GM12872 (cell line): ENCODE results near the gene AP2M1.

Source experiments
- TF ChIP-seq, protein P1 (sequence below): IDR thresholded peaks from 3 replicates; pipeline ENCODE4 v1.5.1; 2011; ENCODE audit warnings: low read depth, mild to moderate bottlenecking, low read length, moderate library complexity; ENCODE audit not compliant: insufficient read depth

AP2M1 gene

DNA sequence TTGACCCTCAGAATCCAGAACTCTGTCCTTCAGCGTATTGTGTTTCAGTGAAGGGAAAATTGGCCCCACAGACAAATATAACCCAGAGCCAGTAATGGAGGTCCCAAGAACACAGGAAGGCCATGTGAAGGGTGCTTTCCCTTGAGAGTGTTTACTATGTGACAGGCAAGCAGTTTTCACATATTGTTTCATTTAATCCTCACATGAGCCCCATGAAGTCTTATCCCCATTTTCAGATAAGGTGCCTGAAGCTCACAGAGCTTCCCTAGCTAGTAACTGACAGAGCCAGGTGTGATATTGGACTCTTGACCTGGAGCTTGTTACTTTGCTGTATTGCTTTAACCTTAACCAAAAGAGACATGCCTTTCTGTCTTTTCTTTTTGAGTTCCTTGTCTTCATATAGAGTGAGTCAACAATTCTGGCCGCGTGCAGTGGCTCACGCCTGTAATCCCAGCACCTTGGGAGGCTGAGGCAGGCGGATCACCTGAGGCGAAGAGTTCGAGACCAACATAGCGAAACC lies 28.8 kb upstream of the AP2M1 start:
- TF ChIP-seq, protein P1, sequence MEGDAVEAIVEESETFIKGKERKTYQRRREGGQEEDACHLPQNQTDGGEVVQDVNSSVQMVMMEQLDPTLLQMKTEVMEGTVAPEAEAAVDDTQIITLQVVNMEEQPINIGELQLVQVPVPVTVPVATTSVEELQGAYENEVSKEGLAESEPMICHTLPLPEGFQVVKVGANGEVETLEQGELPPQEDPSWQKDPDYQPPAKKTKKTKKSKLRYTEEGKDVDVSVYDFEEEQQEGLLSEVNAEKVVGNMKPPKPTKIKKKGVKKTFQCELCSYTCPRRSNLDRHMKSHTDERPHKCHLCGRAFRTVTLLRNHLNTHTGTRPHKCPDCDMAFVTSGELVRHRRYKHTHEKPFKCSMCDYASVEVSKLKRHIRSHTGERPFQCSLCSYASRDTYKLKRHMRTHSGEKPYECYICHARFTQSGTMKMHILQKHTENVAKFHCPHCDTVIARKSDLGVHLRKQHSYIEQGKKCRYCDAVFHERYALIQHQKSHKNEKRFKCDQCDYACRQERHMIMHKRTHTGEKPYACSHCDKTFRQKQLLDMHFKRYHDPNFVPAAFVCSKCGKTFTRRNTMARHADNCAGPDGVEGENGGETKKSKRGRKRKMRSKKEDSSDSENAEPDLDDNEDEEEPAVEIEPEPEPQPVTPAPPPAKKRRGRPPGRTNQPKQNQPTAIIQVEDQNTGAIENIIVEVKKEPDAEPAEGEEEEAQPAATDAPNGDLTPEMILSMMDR: no peak

DNA sequence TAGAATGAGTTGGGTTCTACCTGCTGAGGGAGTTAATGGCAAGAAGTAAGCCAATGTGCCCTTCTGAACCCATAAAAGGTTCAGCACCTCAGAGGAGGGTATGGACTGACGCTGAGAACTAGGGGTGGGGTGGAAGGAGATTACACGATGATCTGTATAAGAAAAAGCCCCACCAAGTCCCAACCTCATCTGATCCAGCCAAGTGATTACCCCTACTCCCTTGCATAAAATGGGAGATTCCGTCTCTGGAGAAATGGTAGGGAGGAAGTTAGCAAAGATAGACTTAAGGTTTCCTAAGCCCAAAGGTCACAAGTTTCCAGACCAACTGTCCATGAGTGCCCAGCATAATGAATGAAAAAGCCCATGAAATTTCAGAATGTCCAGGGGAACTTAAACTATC lies 26.6 kb upstream of the AP2M1 start:
- TF ChIP-seq, protein P1: no peak

DNA sequence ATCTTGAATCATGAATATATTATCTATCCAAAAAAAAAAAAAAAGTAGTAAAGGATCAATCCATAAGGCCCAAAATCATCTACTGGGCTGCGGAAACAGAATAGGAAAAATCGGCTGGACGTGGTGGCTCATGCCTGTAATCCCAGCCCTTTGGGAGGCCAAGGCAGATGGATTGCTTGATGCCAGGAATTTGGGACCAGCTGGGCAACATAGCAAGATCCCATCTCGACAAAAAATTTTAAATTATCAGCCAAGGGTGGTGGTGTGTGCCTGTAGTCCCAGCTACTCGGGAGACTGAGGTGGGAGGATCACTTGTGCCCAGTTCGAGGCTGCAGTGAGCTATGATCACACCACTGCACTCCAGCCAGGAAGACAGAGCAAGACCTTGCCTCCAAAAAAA lies 25.5 kb upstream of the AP2M1 start:
- TF ChIP-seq, protein P1: no peak

DNA sequence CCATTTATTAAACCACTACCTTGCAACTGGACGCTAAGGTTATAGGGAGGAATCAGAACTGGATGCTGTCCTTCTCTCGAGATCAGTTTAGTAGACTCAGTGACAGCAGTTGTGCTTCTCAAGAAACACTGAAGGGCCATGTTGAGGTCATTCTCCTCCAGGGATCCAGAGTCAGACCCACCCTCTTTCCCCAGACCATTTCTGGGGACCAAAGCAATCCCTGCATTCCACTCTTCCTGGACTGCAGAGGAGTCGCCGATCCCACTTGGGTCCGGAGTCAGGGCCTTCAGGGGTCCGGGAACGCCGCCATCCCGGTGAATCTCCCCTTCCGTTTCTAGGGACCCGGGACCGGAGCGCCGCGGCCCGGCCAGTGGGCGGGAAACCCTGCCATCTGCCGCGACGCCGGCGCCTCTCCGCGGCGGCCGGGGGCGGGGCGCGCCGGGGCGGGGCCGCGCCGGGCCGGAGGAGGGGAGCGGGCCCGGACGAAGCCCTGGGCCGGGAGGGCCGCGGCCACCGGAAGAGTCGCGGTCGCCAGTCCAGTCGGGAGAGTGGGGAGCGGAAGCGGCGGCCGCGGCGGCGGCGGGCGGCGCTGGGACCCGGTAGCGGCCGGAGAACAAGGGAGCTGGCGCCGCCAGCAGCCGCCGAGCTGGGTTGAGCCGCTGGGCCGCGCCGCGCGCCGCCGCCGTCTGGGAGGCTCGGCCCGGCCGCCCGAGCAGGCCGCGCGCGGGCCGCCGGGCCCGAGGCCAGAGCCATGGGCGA lies 19.6 kb upstream of the AP2M1 start, which contains the start of gene DVL3:
TSS of gene DVL3 (plus strand) at position 493 of the 759 bp plus-strand sequence. CDS start at position 752, 259 bp downstream.
- TF ChIP-seq, protein P1: no peak

DNA sequence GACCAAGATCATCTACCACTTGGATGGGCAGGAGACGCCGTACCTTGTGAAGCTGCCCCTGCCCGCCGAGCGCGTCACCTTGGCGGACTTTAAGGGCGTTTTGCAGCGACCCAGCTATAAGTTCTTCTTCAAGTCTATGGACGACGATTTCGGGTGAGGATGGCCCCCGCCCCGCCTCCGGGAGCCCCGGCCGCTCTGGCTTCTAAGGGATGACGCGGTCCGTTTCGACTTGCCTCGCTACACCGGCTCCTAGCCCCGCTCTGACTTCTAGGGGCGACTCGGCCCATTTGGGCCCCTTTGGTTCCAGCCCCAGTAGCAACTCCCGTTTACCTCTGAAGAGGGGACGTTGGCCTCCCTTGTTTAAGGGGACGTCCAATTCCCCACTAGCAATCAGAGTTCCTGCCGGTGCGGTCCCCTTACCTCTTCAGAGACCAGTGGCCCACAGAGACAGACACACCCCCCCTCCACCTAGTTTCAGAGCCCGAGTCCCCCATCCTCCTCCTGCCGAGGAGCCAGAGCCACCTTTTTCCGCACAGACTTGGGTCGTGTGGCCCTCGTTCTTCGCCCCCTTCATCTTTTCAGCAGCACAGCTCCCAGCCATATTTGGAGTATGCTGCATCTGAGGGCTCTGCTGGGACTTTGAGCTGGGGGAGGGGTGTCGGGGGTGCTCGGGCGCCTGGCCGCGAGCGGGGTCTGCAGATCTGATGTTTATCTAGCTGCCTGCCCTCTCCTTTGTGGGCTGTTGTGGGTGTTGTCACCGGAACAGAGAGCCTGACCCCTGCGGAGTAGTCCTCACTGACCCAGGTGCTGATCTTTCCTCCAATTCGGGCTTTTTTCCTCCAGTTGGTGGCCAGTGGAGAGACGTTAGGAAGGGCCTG lies 18.8 kb upstream of the AP2M1 start:
- TF ChIP-seq, protein P1: no peak

DNA sequence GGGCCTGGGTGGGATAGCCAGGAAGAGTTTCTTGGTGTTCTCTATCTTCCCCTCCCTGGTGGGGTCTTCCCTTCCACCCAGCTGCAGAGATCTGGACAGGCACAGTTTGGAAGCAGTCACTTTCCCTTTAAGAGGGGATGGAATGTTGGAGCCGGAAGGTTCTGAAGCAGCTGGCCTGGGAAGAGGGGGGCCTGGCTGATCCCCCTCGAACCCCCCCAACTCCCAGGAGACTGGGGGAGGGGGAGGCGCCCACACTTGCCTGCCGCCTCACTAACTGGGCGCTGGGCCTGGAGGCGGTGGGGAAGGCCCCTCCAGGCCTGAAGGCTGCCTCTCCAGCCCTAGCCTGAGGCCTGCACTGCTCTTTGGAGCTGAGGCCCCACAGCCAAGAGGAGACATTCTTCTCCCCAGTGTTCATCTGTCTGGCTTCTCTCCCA lies 18.1 kb upstream of the AP2M1 start:
- TF ChIP-seq, protein P1: no peak

DNA sequence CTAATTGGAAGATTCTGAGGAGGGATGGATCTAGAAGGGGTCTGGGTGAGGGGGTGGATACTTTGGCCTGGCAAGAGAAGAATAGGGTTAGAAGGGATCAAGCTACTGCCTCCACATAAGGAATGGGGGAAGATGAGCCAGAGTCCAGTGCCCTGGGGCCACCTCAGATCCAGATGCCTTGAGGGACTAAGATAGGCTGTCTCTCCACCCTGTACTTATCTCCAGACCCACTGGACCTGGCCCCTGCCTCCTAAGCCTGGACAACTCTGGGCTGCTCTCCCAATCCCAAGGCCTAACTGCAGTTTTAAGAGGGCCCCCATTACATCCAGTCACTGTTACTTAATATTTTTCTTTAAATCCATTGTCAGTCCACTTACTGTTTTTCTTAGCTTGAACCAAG lies 17.4 kb upstream of the AP2M1 start:
- TF ChIP-seq, protein P1: no peak
